Measurements from ENCODE around the gene CLSTN2.

CLSTN2 gene

DNA sequence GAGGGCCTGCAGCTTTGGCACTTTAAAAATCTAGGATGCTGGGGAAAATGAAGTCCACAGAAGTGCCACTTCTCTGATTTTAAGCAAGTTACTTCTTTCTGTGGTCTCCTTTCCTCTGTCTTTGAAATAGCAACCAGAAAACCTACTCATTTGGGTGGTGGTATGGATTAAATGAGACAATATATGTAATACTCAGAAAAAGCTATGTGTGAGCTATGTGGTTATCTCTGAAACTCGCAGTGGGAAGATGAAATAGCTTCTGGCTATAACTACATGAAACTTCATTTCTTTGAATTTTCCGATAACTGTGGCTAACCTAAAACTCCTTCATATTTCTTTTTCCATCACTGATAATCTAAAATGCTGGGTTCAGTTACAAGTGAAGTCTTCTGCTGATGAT is 368.9 kb downstream of the CLSTN2 start:
- no peak for DNase-seq (ENCODE audit: low read depth)
- H3K4me3 ChIP-seq (ENCODE audit: control insufficient read depth, low read depth, low read length), result no peak overlapping the region
- TF ChIP-seq, protein P1, sequence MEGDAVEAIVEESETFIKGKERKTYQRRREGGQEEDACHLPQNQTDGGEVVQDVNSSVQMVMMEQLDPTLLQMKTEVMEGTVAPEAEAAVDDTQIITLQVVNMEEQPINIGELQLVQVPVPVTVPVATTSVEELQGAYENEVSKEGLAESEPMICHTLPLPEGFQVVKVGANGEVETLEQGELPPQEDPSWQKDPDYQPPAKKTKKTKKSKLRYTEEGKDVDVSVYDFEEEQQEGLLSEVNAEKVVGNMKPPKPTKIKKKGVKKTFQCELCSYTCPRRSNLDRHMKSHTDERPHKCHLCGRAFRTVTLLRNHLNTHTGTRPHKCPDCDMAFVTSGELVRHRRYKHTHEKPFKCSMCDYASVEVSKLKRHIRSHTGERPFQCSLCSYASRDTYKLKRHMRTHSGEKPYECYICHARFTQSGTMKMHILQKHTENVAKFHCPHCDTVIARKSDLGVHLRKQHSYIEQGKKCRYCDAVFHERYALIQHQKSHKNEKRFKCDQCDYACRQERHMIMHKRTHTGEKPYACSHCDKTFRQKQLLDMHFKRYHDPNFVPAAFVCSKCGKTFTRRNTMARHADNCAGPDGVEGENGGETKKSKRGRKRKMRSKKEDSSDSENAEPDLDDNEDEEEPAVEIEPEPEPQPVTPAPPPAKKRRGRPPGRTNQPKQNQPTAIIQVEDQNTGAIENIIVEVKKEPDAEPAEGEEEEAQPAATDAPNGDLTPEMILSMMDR (IDR thresholded peaks at IDR 0.05; ENCODE audit: control insufficient read depth, insufficient read depth, low read depth, low read length, missing control alignments), result no peak

DNA sequence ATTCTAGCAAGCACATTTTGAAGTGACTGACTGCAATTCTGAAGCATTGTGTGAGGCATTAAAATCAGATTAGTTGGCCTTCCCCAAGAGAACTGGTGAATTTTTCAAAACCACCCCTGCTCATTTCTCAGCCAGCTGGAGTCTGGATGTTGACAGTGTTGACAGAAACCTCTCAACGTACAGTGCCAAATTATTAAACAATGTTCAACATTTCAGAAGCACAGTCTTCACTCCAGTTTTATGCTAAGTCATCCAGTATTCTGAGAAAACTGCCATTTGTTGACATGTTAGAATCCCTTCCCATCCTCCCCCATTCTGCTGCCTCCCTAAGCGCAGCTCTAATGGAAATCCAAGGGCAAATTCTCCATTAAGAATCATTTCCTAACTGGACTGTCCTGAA is 373.6 kb downstream of the CLSTN2 start:
- TF ChIP-seq, protein P1 (IDR thresholded peaks at IDR 0.05; ENCODE audit: control insufficient read depth, insufficient read depth, low read depth, low read length, missing control alignments), result no peak
- H3K4me3 ChIP-seq (ENCODE audit: control insufficient read depth, low read depth, low read length), result no peak overlapping the region
- no peak for DNase-seq (ENCODE audit: low read depth)

DNA sequence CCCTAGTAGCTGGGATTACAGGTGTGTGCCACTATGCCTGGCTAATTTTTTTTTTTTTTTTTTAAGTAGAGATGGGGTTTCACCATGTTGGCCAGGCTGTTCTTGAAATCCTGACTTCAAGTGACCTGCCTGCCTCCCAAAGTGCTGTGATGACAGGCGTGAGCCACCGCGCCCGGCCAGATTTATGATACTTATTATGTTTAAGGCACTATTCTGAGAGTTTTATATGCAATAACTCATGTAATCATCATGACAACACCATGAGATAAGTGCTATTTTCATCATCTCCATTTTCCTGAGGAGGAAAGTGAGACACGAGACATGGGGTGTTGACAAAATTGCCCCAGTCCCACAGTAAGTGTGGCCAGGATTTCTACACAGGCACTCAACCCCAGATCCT is 376.4 kb downstream of the CLSTN2 start:
- TF ChIP-seq, protein P1 (IDR thresholded peaks at IDR 0.05; ENCODE audit: control insufficient read depth, insufficient read depth, low read depth, low read length, missing control alignments), result no peak
- no peak overlapping the region for H3K4me3 ChIP-seq (ENCODE audit: control insufficient read depth, low read depth, low read length)
- no peak for DNase-seq (ENCODE audit: low read depth)

DNA sequence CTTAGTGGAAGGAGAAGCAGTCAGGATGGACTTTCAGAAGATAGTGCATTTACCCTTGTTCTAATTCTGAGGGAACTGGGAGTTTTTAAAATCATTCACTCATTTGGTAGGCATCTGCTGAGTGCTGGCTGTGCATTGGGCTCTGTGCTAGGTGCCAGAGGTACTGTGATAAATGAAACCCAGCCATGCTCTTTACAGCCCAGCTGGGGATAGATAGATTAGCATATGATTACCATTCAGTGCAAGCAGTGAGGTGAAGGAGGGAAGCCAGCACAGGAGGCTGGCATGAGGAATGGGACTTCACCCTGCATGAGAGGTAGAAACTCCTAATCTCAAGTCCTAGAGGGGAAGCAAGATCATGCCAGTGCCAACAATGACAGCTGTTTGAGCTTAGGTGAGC is 381.0 kb downstream of the CLSTN2 start:
- no peak overlapping the region for H3K4me3 ChIP-seq (ENCODE audit: control insufficient read depth, low read depth, low read length)
- TF ChIP-seq, protein P1 (IDR thresholded peaks at IDR 0.05; ENCODE audit: control insufficient read depth, insufficient read depth, low read depth, low read length, missing control alignments), result no peak
- DNase-seq (ENCODE audit: low read depth), result no peak

DNA sequence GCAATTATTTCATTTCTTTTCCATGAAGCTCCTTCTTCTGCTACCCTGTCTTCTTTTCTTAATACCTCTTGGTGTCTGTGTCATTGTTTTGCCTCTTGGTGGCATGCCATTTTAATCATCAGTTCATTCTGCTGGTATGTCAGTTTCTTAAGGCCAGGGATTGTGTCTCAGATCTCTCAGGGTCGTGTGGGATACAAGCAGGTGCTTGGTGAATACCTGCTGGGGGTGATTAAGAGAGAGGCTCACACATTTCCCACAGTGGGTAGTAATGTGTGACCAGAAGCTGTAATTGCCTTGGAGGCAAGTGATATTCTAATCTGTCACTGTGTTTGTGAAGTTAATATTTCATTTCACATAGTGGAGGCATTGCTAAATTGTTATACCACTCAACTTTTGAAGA is 381.5 kb downstream of the CLSTN2 start:
- TF ChIP-seq, protein P1 (IDR thresholded peaks at IDR 0.05; ENCODE audit: control insufficient read depth, insufficient read depth, low read depth, low read length, missing control alignments), result no peak
- no peak for DNase-seq (ENCODE audit: low read depth)
- no peak overlapping the region for H3K4me3 ChIP-seq (ENCODE audit: control insufficient read depth, low read depth, low read length)

DNA sequence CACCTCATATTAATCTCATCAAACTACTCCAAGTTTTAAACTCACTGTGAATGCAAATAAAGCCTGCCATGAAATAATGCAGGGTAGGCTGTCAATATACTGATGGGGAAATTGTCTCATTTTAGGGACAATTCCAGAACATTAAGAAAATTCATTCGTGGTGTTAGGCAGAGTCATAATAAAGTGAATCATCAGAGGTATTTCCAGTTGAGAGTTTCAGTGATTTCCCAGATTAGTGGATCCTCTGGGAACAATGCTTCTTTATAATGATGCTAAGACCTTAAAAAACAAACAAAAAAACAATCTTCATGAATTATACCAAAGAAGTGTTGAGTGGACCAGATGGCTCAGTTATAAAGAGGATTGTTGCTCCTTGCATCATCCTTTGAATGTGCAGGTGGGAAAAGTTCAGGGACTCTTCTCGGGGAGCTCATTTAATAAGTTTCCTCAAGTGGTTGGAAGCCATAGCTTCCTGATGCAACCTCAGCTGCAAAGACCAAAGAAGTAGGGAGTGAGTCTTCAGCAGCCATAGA is 381.9 kb downstream of the CLSTN2 start:
- no peak overlapping the region for H3K4me3 ChIP-seq (ENCODE audit: control insufficient read depth, low read depth, low read length)
- TF ChIP-seq, protein P1 (IDR thresholded peaks at IDR 0.05; ENCODE audit: control insufficient read depth, insufficient read depth, low read depth, low read length, missing control alignments), result no peak
- no peak for DNase-seq (ENCODE audit: low read depth)

DNA sequence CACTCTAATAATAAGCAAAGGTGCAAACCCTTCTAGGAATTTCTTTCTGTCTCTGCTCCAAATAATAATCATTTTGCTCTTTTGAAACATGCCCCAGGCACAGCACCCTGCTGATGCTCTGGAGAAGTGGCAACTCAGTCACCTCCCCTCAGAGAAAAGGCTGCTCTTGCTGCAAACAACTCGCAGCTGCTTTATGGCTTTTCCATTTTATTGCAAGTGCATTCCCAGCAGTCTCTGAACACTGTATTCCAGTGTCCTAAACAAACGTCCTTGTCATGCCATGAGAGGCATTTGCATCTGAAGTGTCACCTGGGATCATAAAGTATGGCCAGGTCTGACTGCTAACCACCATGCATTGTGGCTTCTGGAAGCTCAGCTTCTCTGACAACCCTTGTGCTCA is 384.8 kb downstream of the CLSTN2 start:
- TF ChIP-seq, protein P1 (IDR thresholded peaks at IDR 0.05; ENCODE audit: control insufficient read depth, insufficient read depth, low read depth, low read length, missing control alignments), result no peak
- no peak overlapping the region for H3K4me3 ChIP-seq (ENCODE audit: control insufficient read depth, low read depth, low read length)
- no peak for DNase-seq (ENCODE audit: low read depth)

Measured in AG09309 (cell line).